ENCODE results near the gene EXOSC5. TPM values are rescaled to one million over a fixed set of nuclear protein-coding genes. Genes with fewer than 3 reads are reported as not detected.
"Not testable (repeated sequence)": the region's sequence is repeated elsewhere in the genome, so short reads cannot be mapped to it uniquely, and the experiment has no call there.

EXOSC5 gene
- total RNA-seq, 4 donors from 2014 or later = 23.0 to 51.5 (median 31.9) TPM

GRCh38 chr19:41411968-41412265 is 14.8 kb upstream of the EXOSC5 start:
- no peaks in the 10 kb centered on the region for H3K27me3 ChIP-seq
- no peak overlapping the region for H3K27ac ChIP-seq
- TF ChIP-seq POLR2AphosphoS5 (IDR thresholded peaks at IDR 0.05) (no peak), CTCF (IDR thresholded peaks at IDR 0.05) (no peak), POLR2A (IDR thresholded peaks at IDR 0.05) (no peak), EP300 (IDR thresholded peaks at IDR 0.05) (no peak)
- no peaks in the 10 kb centered on the region for H3K9me3 ChIP-seq
- H3K36me3 ChIP-seq = peaks cover 59% of the 10 kb centered on the region
- no peak overlapping the region for H3K4me3 ChIP-seq
- H3K4me1 ChIP-seq = peaks cover 20% of the 10 kb centered on the region
- WGBS = 42% methylated on average over 5 of the region's 11 CpGs
- DNase-seq (ENCODE audit: low spot score in 2 of 2) = no peak

- TF ChIP-seq POLR2AphosphoS5 (IDR thresholded peaks at IDR 0.05) (no peak), EP300 (IDR thresholded peaks at IDR 0.05) (no peak), POLR2A (IDR thresholded peaks at IDR 0.05) (no peak), CTCF (IDR thresholded peaks at IDR 0.05) (no peak)
- Histone ChIP-seq H3K36me3 (peaks cover 54% of the 10 kb centered on the region), H3K27me3 (no peaks in the 10 kb centered on the region), H3K27ac (no peak overlapping the region), H3K4me1 (peaks cover 20% of the 10 kb centered on the region), H3K9me3 (no peaks in the 10 kb centered on the region), H3K4me3 (no peak overlapping the region)
- 87% methylated on average over 5 of the region's 9 CpGs for WGBS
- DNase-seq (ENCODE audit: low spot score in 2 of 2) = no peak
Observed at GRCh38 chr19:41411100-41411967, 14.2 kb upstream of the EXOSC5 start.

GRCh38 chr19:41410336-41411054 is 13.3 kb upstream of the EXOSC5 start:
- Histone ChIP-seq H3K9me3 (no peaks in the 10 kb centered on the region), H3K27me3 (no peaks in the 10 kb centered on the region), H3K4me1 (peaks cover 24% of the 10 kb centered on the region), H3K36me3 (peaks cover 49% of the 10 kb centered on the region), H3K4me3 (no peak overlapping the region), H3K27ac (no peak overlapping the region)
- 92% methylated on average over 11 of the region's 23 CpGs for WGBS
- no peak for DNase-seq (ENCODE audit: low spot score in 2 of 2)
- TF ChIP-seq EP300 (IDR thresholded peaks at IDR 0.05) = no peak
- TF ChIP-seq CTCF (IDR thresholded peaks at IDR 0.05) = no peak
- TF ChIP-seq POLR2AphosphoS5 (IDR thresholded peaks at IDR 0.05) = no peak
- no peak for TF ChIP-seq POLR2A (IDR thresholded peaks at IDR 0.05)

- WGBS = 78% methylated on average over 4 of the region's 4 CpGs
- H3K4me1 ChIP-seq = peaks cover 28% of the 10 kb centered on the region
- DNase-seq (ENCODE audit: low spot score in 2 of 2) = no peak
- H3K27me3 ChIP-seq = no peaks in the 10 kb centered on the region
- H3K4me3 ChIP-seq = no peak overlapping the region
- peaks cover 36% of the 10 kb centered on the region for H3K36me3 ChIP-seq
- no peaks in the 10 kb centered on the region for H3K9me3 ChIP-seq
- no peak overlapping the region for H3K27ac ChIP-seq
- TF ChIP-seq CTCF (IDR thresholded peaks at IDR 0.05) = no peak
- TF ChIP-seq EP300 (IDR thresholded peaks at IDR 0.05) = no peak
- TF ChIP-seq POLR2AphosphoS5 (IDR thresholded peaks at IDR 0.05) = no peak
- TF ChIP-seq POLR2A (IDR thresholded peaks at IDR 0.05) = no peak
Observed at GRCh38 chr19:41409288-41409687, 12.1 kb upstream of the EXOSC5 start.

- Histone ChIP-seq H3K36me3 (peaks cover 32% of the 10 kb centered on the region), H3K4me1 (peaks cover 28% of the 10 kb centered on the region)
- not testable (repeated sequence) for H3K9me3 ChIP-seq; H3K4me3 ChIP-seq; DNase-seq (ENCODE audit: low spot score in 2 of 2); H3K27ac ChIP-seq; H3K27me3 ChIP-seq
- 96% methylated on average over 5 of the region's 5 CpGs for WGBS
Observed at GRCh38 chr19:41408846-41409245, 11.7 kb upstream of the EXOSC5 start.
